Measurements from ENCODE around the gene CASR.

Gene CASR

GRCh38 chr3:122257644-122258364 lies 74.3 kb downstream of the CASR start:
- peak; percentile 4 for DNase-seq (ENCODE audit: low spot score)

- peak; percentile 63 for DNase-seq (ENCODE audit: low spot score)
Measured at GRCh38 chr3:122258757-122259371, 75.4 kb downstream of the CASR start.

- DNase-seq (ENCODE audit: low spot score): no peak
Measured at GRCh38 chr3:122260206-122260605, 76.7 kb downstream of the CASR start.

- no peak for DNase-seq (ENCODE audit: low spot score)
Measured at GRCh38 chr3:122263058-122263457, 79.6 kb downstream of the CASR start.

GRCh38 chr3:122263974-122264588 lies 80.6 kb downstream of the CASR start:
- no peak for DNase-seq (ENCODE audit: low spot score)

- DNase-seq (ENCODE audit: low spot score): no peak
Measured at GRCh38 chr3:122265957-122266356, 82.5 kb downstream of the CASR start.

- no peak for DNase-seq (ENCODE audit: low spot score)
Measured at GRCh38 chr3:122268257-122269024, 85.0 kb downstream of the CASR start.

GRCh38 chr3:122269045-122269444 lies 85.6 kb downstream of the CASR start:
- DNase-seq (ENCODE audit: low spot score): no peak

- no peak for DNase-seq (ENCODE audit: low spot score)
Measured at GRCh38 chr3:122271246-122271898, 87.9 kb downstream of the CASR start.

GRCh38 chr3:122272879-122273278 lies 89.4 kb downstream of the CASR start:
- DNase-seq (ENCODE audit: low spot score): no peak

GRCh38 chr3:122273498-122273897 lies 90.0 kb downstream of the CASR start:
- DNase-seq (ENCODE audit: low spot score): no peak

- DNase-seq (ENCODE audit: low spot score): no peak
Measured at GRCh38 chr3:122281891-122282290, 98.4 kb downstream of the CASR start.

- DNase-seq (ENCODE audit: low spot score): no peak
Measured at GRCh38 chr3:122283796-122284445, 100.5 kb downstream of the CASR start.

GRCh38 chr3:122284486-122284885 lies 101.0 kb downstream of the CASR start:
- no peak for DNase-seq (ENCODE audit: low spot score)

GRCh38 chr3:122294359-122294758 lies 110.9 kb downstream of the CASR start:
- no peak for DNase-seq (ENCODE audit: low spot score)

- no peak for DNase-seq (ENCODE audit: low spot score)
Measured at GRCh38 chr3:122295266-122296062, 112.0 kb downstream of the CASR start.

GRCh38 chr3:122298239-122298638 lies 114.8 kb downstream of the CASR start:
- no peak for DNase-seq (ENCODE audit: low spot score)

- no peak for DNase-seq (ENCODE audit: low spot score)
Measured at GRCh38 chr3:122299215-122299614, 115.7 kb downstream of the CASR start.

- peak; percentile 25 for DNase-seq (ENCODE audit: low spot score)
Measured at GRCh38 chr3:122299872-122300460, 116.5 kb downstream of the CASR start.

GRCh38 chr3:122301063-122301462 lies 117.6 kb downstream of the CASR start:
- DNase-seq (ENCODE audit: low spot score): no peak
